Endothelial cell of umbilical vein (primary cell): ENCODE results near the gene SLC2A2.

Experiments
- EZH2 ChIP-seq: IDR thresholded peaks from 2 replicates; pipeline ENCODE4 v1.6.1; 2012; ENCODE audit warnings: borderline replicate concordance, low read depth, mild to moderate bottlenecking, moderate library complexity, low read length, inconsistent platforms; ENCODE audit not compliant: severe bottlenecking
- FOS ChIP-seq: IDR thresholded peaks from 2 replicates; pipeline ENCODE4 v1.6.1; 2011; ENCODE audit warnings: mild to moderate bottlenecking, low read length, moderate library complexity, borderline replicate concordance; ENCODE audit not compliant: insufficient read depth
- GATA2 ChIP-seq: IDR thresholded peaks from 2 replicates; pipeline ENCODE4 v1.7.0; 2011; ENCODE audit warnings: low read depth, mild to moderate bottlenecking, moderate library complexity, mixed read lengths, low read length; ENCODE audit not compliant: insufficient read length, insufficient read depth
- JUN ChIP-seq: IDR thresholded peaks from 2 replicates; pipeline ENCODE4 v1.6.1; 2011; ENCODE audit warnings: borderline replicate concordance, low read depth; ENCODE audit not compliant: insufficient read length, insufficient read depth
- MYC ChIP-seq: IDR thresholded peaks from one replicate; pipeline ENCODE4 v1.6.1; 2011; ENCODE audit warnings: mild to moderate bottlenecking, low read depth, low read length
- POLR2A ChIP-seq: IDR thresholded peaks from 2 replicates; pipeline ENCODE4 v1.6.1; 2012; ENCODE audit warnings: low read depth, mild to moderate bottlenecking, control low read depth, low read length
- POLR2AphosphoS5 ChIP-seq: IDR thresholded peaks from 2 replicates; pipeline ENCODE4 v1.6.1; 2012; ENCODE audit warnings: low read depth, mild to moderate bottlenecking, control low read depth, low read length, moderate library complexity; ENCODE audit not compliant: insufficient read depth
- TF ChIP-seq, protein P1 (sequence below), 2 donors: IDR thresholded peaks; 1 replicate in 1 of 2; 2 replicates in 1 of 2; pipeline ENCODE4 v1.5.1; 2011; ENCODE audit warnings: low read length in 2 of 2, mild to moderate bottlenecking in 2 of 2, moderate library complexity in 2 of 2, control low read depth in 1 of 2, inconsistent platforms in 1 of 2, low read depth in 1 of 2; ENCODE audit not compliant: insufficient read depth in 1 of 2; ENCODE audit errors: extremely low read depth in 1 of 2
- TF ChIP-seq, protein P2 (sequence below): IDR thresholded peaks from 2 replicates; pipeline ENCODE4 v1.6.1; 2011; ENCODE audit not compliant: insufficient read depth, insufficient read length

DNA sequence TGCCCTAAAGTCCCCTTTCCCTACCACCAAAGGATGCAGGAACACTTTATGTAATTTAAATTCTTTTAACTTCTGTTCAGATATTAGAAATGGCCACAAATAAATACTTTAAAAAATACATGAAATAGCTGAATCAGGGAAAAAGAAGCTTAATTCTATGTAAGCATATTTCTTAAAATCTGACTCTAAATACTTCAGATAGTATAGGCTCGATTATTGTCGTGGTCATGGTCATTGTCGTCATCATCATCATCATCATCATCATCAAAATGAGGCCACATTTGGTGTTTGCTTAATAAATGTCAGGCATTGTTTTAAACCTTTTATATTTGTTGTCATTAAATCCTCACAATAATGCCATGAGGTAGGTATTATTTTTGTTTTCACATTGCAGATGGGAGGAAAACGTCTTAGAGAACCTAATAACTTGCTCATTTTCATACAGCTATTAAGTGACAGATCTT lies 14.6 kb downstream of the SLC2A2 start:
- TF ChIP-seq MYC (no peak), JUN (no peak), EZH2 (no peak), POLR2A (no peak), POLR2AphosphoS5 (no peak), GATA2 (no peak), FOS (no peak)
- TF ChIP-seq, protein P1, sequence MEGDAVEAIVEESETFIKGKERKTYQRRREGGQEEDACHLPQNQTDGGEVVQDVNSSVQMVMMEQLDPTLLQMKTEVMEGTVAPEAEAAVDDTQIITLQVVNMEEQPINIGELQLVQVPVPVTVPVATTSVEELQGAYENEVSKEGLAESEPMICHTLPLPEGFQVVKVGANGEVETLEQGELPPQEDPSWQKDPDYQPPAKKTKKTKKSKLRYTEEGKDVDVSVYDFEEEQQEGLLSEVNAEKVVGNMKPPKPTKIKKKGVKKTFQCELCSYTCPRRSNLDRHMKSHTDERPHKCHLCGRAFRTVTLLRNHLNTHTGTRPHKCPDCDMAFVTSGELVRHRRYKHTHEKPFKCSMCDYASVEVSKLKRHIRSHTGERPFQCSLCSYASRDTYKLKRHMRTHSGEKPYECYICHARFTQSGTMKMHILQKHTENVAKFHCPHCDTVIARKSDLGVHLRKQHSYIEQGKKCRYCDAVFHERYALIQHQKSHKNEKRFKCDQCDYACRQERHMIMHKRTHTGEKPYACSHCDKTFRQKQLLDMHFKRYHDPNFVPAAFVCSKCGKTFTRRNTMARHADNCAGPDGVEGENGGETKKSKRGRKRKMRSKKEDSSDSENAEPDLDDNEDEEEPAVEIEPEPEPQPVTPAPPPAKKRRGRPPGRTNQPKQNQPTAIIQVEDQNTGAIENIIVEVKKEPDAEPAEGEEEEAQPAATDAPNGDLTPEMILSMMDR (IDR thresholded peaks at IDR 0.05; ENCODE audit: extremely low read depth in 1 of 2, insufficient read depth in 1 of 2, low read depth in 1 of 2, low read length in 2 of 2): no peak
- TF ChIP-seq, protein P2, sequence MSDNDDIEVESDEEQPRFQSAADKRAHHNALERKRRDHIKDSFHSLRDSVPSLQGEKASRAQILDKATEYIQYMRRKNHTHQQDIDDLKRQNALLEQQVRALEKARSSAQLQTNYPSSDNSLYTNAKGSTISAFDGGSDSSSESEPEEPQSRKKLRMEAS: no peak
